Upper lobe of left lung (tissue), 4 donors: ENCODE results near the gene PIGC.

ENCODE experiments used
- EP300 ChIP-seq, 4 donors: sonication (generic); formaldehyde crosslinking; IDR thresholded peaks; one replicate each; pipeline ENCODE4 v1.5.1; 2017; ENCODE audit warnings: antibody characterized with exemption in 4 of 4, control low read depth in 2 of 4
- POLR2A ChIP-seq, 4 donors: fragments of 450-650 bp; IDR thresholded peaks; one replicate each; pipeline ENCODE4 v1.5.1; 2016 to 2017; ENCODE audit warnings: antibody characterized with exemption in 4 of 4, mild to moderate bottlenecking in 2 of 4
- POLR2AphosphoS5 ChIP-seq, 2 donors: sonication (generic); formaldehyde crosslinking; IDR thresholded peaks; one replicate each; pipeline ENCODE4 v1.5.1; 2017; ENCODE audit warnings: antibody characterized with exemption in 2 of 2

DNA sequence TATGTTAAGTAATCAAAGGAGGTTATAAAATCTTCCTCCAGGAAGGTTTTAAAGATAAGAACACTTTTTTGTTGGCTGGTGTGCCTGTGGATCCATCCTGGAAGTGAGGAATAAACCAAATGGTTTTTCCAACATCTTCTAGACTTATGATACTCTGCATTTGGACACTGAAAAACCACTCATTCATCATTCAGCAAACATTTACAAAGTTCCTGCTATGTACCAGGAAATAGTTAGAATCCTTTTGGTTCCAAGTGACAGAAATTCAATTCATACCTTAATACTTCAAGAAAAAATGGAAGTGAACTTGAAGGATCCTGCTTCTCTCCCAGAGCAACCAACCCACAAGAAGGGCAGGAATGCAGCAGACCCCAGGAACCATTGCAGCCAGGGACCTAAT lies 39.6 kb upstream of the PIGC start:
- TF ChIP-seq POLR2AphosphoS5 (IDR thresholded peaks at IDR 0.05), result no peak
- TF ChIP-seq EP300 (IDR thresholded peaks at IDR 0.05), result no peak
- TF ChIP-seq POLR2A (IDR thresholded peaks at IDR 0.05), result no peak
